H1 (cell line): ENCODE measurements around the gene CES4A. TPM values are rescaled to one million over a fixed set of nuclear protein-coding genes. Genes with fewer than 3 reads are reported as not detected.

Experiments used
- CTCF ChIA-PET: fragments of 300-600 bp; sonication (Branson Sonifier 250); formaldehyde crosslinking; loops from one replicate; lab custom pipeline; 2021; ENCODE audit not compliant: partially characterized antibody; lab: Charles Lee
- POLR2A ChIA-PET: fragments of 300-600 bp; sonication (Branson Sonifier 250); formaldehyde crosslinking; loops from one replicate; lab custom pipeline; 2021; ENCODE audit warnings: inconsistent platforms; ENCODE audit not compliant: partially characterized antibody; lab: Charles Lee
- DNase-seq, 2 experiments: peaks; one replicate each; pipeline versions ENCODE4 v3.0.0 to v3.0.0-alpha.2; 2010 to 2022; ENCODE audit warnings: low spot score in 2 of 2, low read depth in 1 of 2, mixed read lengths in 1 of 2
- FAIRE-seq: peaks from 2 replicates; lab custom pipeline; 2011; peaks lifted over from hg19 to GRCh38; lab: Jason Lieb, UNC
- H2AFZ ChIP-seq: 2 replicates; pipeline ENCODE4 v1.8.1; 2012; ENCODE audit warnings: low read length, inconsistent platforms
- H2AK5ac ChIP-seq: 2 replicates; pipeline ENCODE4 v1.6.1; 2013; ENCODE audit warnings: low read depth, low read length
- H2BK120ac ChIP-seq: replicated peaks from 2 replicates; pipeline ENCODE3; 2013; ENCODE audit warnings: low read depth, low read length, inconsistent platforms
- H2BK12ac ChIP-seq: 2 replicates; pipeline ENCODE4 v1.6.1; 2013; ENCODE audit warnings: low read depth, low read length
- H2BK15ac ChIP-seq: 2 replicates; pipeline ENCODE4 v1.6.1; 2013; ENCODE audit warnings: low read length
- H2BK20ac ChIP-seq: 2 replicates; pipeline ENCODE4 v1.6.1; 2013; ENCODE audit warnings: low read length
- H2BK5ac ChIP-seq: 2 replicates; pipeline ENCODE4 v1.6.1; 2013; ENCODE audit warnings: low read depth, low read length
- H3K14ac ChIP-seq: 2 replicates; pipeline ENCODE4 v1.6.1; 2013; ENCODE audit warnings: inconsistent platforms; ENCODE audit not compliant: insufficient read length
- H3K18ac ChIP-seq: 2 replicates; pipeline ENCODE4 v1.6.1; 2013; ENCODE audit warnings: low read length; ENCODE audit errors: extremely low read depth
- H3K23ac ChIP-seq: 2 replicates; pipeline ENCODE4 v1.6.1; 2013; ENCODE audit warnings: inconsistent platforms; ENCODE audit not compliant: insufficient read length
- H3K23me2 ChIP-seq: 2 replicates; pipeline ENCODE4 v1.6.1; 2013; ENCODE audit warnings: low read depth, low read length
- H3K27ac ChIP-seq: 2 replicates; pipeline ENCODE4 v1.6.1; 2011; ENCODE audit warnings: low read depth, low read length, inconsistent platforms
- H3K27me3 ChIP-seq, 4 experiments: replicated peaks in 1 of 4; 1 replicate in 1 of 4; 2 replicates in 3 of 4; pipeline versions ENCODE4 v1.6.1 to v1.8.1; 2011 to 2013; ENCODE audit warnings: low read length in 3 of 4, mild to moderate bottlenecking in 3 of 4, inconsistent platforms in 2 of 4, mixed read lengths in 2 of 4, moderate library complexity in 1 of 4; ENCODE audit not compliant: control insufficient read depth in 3 of 4, insufficient read depth in 3 of 4; ENCODE audit errors: extremely low read depth in 1 of 4
- H3K36me3 ChIP-seq, 4 experiments: 2 replicates each; pipeline versions ENCODE4 v1.6.1 to v1.8.1; 2011 to 2013; ENCODE audit warnings: mild to moderate bottlenecking in 4 of 4, low read length in 3 of 4, moderate library complexity in 2 of 4, control low read depth in 1 of 4, inconsistent platforms in 1 of 4; ENCODE audit not compliant: insufficient read depth in 4 of 4, control insufficient read depth in 2 of 4
- H3K4ac ChIP-seq: replicated peaks from 2 replicates; pipeline ENCODE3; 2013; ENCODE audit warnings: low read length, low read depth, mixed read lengths, inconsistent platforms; ENCODE audit not compliant: insufficient read length
- H3K4me1 ChIP-seq, 4 experiments: replicated peaks in 1 of 4; 1 replicate in 1 of 4; 2 replicates in 3 of 4; pipeline versions ENCODE4 v1.6.1 to v1.8.1; 2011 to 2013; ENCODE audit warnings: low read length in 3 of 4, inconsistent platforms in 2 of 4, mixed read lengths in 1 of 4; ENCODE audit not compliant: insufficient read depth in 4 of 4, control insufficient read depth in 3 of 4
- H3K4me2 ChIP-seq, 2 experiments: 2 replicates each; pipeline versions ENCODE4 v1.6.1 to v1.8.1; 2011 to 2013; ENCODE audit warnings: low read depth in 2 of 2, low read length in 2 of 2, control low read depth in 1 of 2, inconsistent platforms in 1 of 2, mild to moderate bottlenecking in 1 of 2; ENCODE audit not compliant: insufficient read depth in 1 of 2
- H3K4me3 ChIP-seq, 4 experiments: fragments of 200-600, 300-600 bp in 1 of 4; sonication (generic), shearing (Covaris generic), sonication (Bioruptor Twin) in 1 of 4; 2 replicates each; pipeline versions ENCODE4 v1.5.1 to v1.8.1; 2011 to 2016; ENCODE audit warnings: low read length in 4 of 4, low read depth in 3 of 4, control low read depth in 2 of 4, inconsistent platforms in 2 of 4, mild to moderate bottlenecking in 2 of 4, mixed read lengths in 1 of 4, moderate library complexity in 1 of 4; ENCODE audit not compliant: insufficient read depth in 2 of 4; ENCODE audit errors: extremely low read depth in 1 of 4
- H3K56ac ChIP-seq: replicated peaks from 2 replicates; pipeline ENCODE3; 2013; ENCODE audit warnings: low read depth, mild to moderate bottlenecking, mixed read lengths, low read length, inconsistent platforms; ENCODE audit not compliant: insufficient read length
- H3K79me1 ChIP-seq: 2 replicates; pipeline ENCODE4 v1.6.1; 2013; ENCODE audit warnings: low read depth, low read length, control low read depth
- H3K79me2 ChIP-seq, 2 experiments: 2 replicates each; pipeline versions ENCODE4 v1.6.1 to v1.8.1; 2012 to 2013; ENCODE audit warnings: low read length in 2 of 2, mild to moderate bottlenecking in 2 of 2, inconsistent platforms in 1 of 2; ENCODE audit not compliant: insufficient read depth in 2 of 2, control insufficient read depth in 1 of 2
- H3K9ac ChIP-seq, 4 experiments: replicated peaks in 1 of 4; 1 replicate in 1 of 4; 2 replicates in 3 of 4; pipeline versions ENCODE4 v1.6.1 to v1.8.1; 2011 to 2013; ENCODE audit warnings: low read depth in 3 of 4, low read length in 3 of 4, control low read depth in 2 of 4, mild to moderate bottlenecking in 2 of 4, moderate library complexity in 2 of 4, inconsistent platforms in 1 of 4; ENCODE audit errors: extremely low read depth in 1 of 4
- H3K9me3 ChIP-seq, 2 experiments: 2 replicates each; pipeline versions ENCODE4 v1.6.1 to v1.8.1; 2012 to 2013; ENCODE audit warnings: mild to moderate bottlenecking in 2 of 2, moderate library complexity in 2 of 2, control low read depth in 1 of 2, inconsistent platforms in 1 of 2, low read depth in 1 of 2, low read length in 1 of 2, mixed read lengths in 1 of 2; ENCODE audit not compliant: insufficient read depth in 2 of 2
- H4K20me1 ChIP-seq, 2 experiments: replicated peaks in 1 of 2; 2 replicates each; pipeline versions ENCODE3 to v1.8.1; 2011 to 2013; ENCODE audit warnings: inconsistent platforms in 2 of 2, low read length in 2 of 2, mild to moderate bottlenecking in 1 of 2; ENCODE audit not compliant: insufficient read depth in 2 of 2, control insufficient read depth in 1 of 2
- H4K5ac ChIP-seq: 2 replicates; pipeline ENCODE4 v1.6.1; 2013; ENCODE audit warnings: low read length, low read depth, mixed read lengths, inconsistent platforms; ENCODE audit not compliant: insufficient read length
- H4K8ac ChIP-seq: 2 replicates; pipeline ENCODE4 v1.8.0; 2013; ENCODE audit warnings: mild to moderate bottlenecking, moderate library complexity, low read length, inconsistent platforms; ENCODE audit not compliant: insufficient read depth; ENCODE audit errors: extremely low read depth
- H4K91ac ChIP-seq: replicated peaks from 2 replicates; pipeline ENCODE3; 2013; ENCODE audit warnings: low read length, mixed read lengths, inconsistent platforms; ENCODE audit not compliant: insufficient read length
- CTCF ChIP-seq, 3 experiments: IDR thresholded peaks; 1 replicate in 2 of 3; 2 replicates in 1 of 3; pipeline versions ENCODE4 v1.5.1 to v1.6.1; 2011; ENCODE audit warnings: low read length in 3 of 3, mild to moderate bottlenecking in 3 of 3, inconsistent platforms in 2 of 3, low read depth in 1 of 3, moderate library complexity in 1 of 3; ENCODE audit not compliant: insufficient read depth in 1 of 3; ENCODE audit errors: control extremely low read depth in 1 of 3
- EP300 ChIP-seq, 2 experiments: IDR thresholded peaks; 1 replicate in 1 of 2; 2 replicates in 1 of 2; pipeline ENCODE4 v1.6.1; 2011 to 2012; ENCODE audit warnings: low read depth in 2 of 2, low read length in 2 of 2, mild to moderate bottlenecking in 2 of 2, borderline replicate concordance in 1 of 2, inconsistent platforms in 1 of 2, moderate library complexity in 1 of 2
- NRF1 ChIP-seq: IDR thresholded peaks from 2 replicates; pipeline ENCODE4 v1.6.1; 2011; ENCODE audit warnings: mild to moderate bottlenecking, low read depth, low read length, improper control_type of control experiment
- POLR2AphosphoS5 ChIP-seq: IDR thresholded peaks from 2 replicates; pipeline ENCODE4 v1.6.1; 2011; ENCODE audit warnings: low read depth, low read length
- RFX5 ChIP-seq: IDR thresholded peaks from 2 replicates; pipeline ENCODE4 v1.6.1; 2011; ENCODE audit warnings: low read depth, low read length, improper control_type of control experiment, borderline replicate concordance
- SP4 ChIP-seq: IDR thresholded peaks from 2 replicates; pipeline ENCODE4 v1.6.1; 2012; ENCODE audit warnings: low read length, inconsistent platforms
- SUZ12 ChIP-seq: fragments of 200-600 bp; sonication (generic); IDR thresholded peaks from 2 replicates; pipeline ENCODE4 v1.6.1; 2012; ENCODE audit warnings: mild to moderate bottlenecking, inconsistent platforms, low read length, moderate library complexity, mixed read lengths
- TEAD4 ChIP-seq: IDR thresholded peaks from 2 replicates; pipeline ENCODE4 v1.6.1; 2012; ENCODE audit warnings: low read depth, low read length, inconsistent platforms, mixed read lengths
- WGBS, 2 experiments: shearing (Covaris generic) in 1 of 2; methylation state at CpG; one replicate each; pipeline versions ENCODE4 v1.1.6 to v1.1.7; 2013 to 2015; ENCODE audit warnings: low lambda C conversion rate in 2 of 2, mixed read lengths in 2 of 2, inconsistent platforms in 1 of 2, low coverage in 1 of 2, missing lambda C conversion rate in 1 of 2; ENCODE audit not compliant: insufficient replicate concordance in 2 of 2, insufficient coverage in 1 of 2, insufficient read length in 1 of 2; ENCODE audit errors: extremely low coverage in 1 of 2, missing lambda C conversion rate in 1 of 2; 5-methylcytosine and 5-hydroxymethylcytosine counted together
- polyA plus RNA-seq, 7 experiments: library from polyadenylated mRNA; depleted of rRNA in 3 of 7; stranded (reverse) in 5 of 7; unstranded in 2 of 7; fragments of >200 nt in 5 of 7; fragments of 200-250 nt in 2 of 7; gene quantifications; 1 replicate in 5 of 7; 2 replicates in 1 of 7; 4 replicates in 1 of 7; pipeline versions ENCODE4 v1.2.1 to v1.2.3, GENCODE V29; 2011 to 2013; ENCODE audit warnings: missing spikeins in 2 of 7, mixed read lengths in 2 of 7
- total RNA-seq: library from RNA; stranded (reverse); fragmentation: NEBNext Ultra II Directional; extraction: Animal tissue kit (Norgen Biotek cat#: 25700); gene quantifications from 2 replicates; pipeline ENCODE4 v1.2.1, GENCODE V29; 2021

The CES4A gene
- total and polyA plus RNA-seq, 2 of the 8 experiments (the other 6 are each of a cell fraction or from before 2014, with no cell fraction given): 0.93 to 1.5 TPM

DNA sequence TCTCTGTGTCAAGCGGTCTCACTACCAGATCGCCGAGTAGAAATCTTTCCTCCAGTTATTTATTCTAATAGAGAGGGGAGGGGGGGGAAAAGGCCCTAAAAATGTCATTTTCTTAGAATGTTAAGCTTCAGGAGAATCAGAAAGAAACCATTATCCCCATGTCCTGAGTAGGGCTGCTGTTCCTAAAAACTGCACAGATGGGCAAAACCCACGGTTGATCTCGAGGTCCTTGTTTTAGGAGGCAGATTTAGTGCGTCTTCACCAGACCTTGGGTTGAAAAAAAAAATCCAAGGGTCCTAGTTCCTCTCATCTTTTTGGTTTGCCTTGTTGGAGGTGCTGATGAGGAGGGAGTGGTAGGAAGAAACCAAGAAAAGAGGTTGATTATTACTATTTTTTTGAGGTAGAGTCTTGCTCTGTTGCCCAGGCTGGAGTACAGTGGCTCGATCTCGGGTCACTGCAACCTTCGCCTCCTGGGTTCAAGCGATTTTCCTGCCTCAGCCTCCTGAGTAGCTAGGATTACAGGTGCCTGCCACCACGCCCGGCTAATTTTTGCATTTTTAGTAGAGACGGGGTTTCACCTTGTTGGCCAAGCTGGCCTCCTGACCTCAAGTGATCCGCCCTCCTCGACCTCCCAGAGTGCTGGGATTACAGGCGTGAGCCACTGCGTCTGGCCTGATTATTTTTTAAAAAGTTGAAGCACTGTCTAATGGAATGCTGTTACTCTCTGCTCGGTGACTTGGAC is 42.0 kb downstream of the CES4A start:
- H3K79me1 ChIP-seq: no peaks in the 10 kb centered on the region; the same call in 1 of the 2 replicates
- no peak overlapping the region for H4K8ac ChIP-seq
- H3K14ac ChIP-seq: no peak overlapping the region
- H2BK5ac ChIP-seq: no peak overlapping the region
- H2AFZ ChIP-seq: no peak overlapping the region
- no peak overlapping the region for H3K18ac ChIP-seq
- DNase-seq: peak in 1 of 2 experiments; percentile 19
- 75% methylated on average over 18 of the region's 18 CpGs; no CpG with 5 or more reads in 1 of the 2 experiments for WGBS, 2 experiments
- H3K79me2 ChIP-seq: peaks cover 0 to 39% of the 10 kb centered on the region in 2 experiments; a peak in 2 of 4 replicates
- H3K4ac ChIP-seq: no peak overlapping the region
- H4K5ac ChIP-seq: no peak overlapping the region
- H4K91ac ChIP-seq: no peak overlapping the region
- peak overlapping the region; percentile 54 to 88 (median 84) for H3K4me3 ChIP-seq
- no peak overlapping the region for H3K56ac ChIP-seq
- FAIRE-seq: no peak
- peak overlapping the region; percentile 80 to 95 for H3K4me2 ChIP-seq
- H2BK120ac ChIP-seq: no peak overlapping the region
- H2AK5ac ChIP-seq: no peak overlapping the region
- H4K20me1 ChIP-seq: peaks cover 0 to 3% of the 10 kb centered on the region in 2 experiments
- H3K23ac ChIP-seq: no peak overlapping the region
- H3K9me3 ChIP-seq: no peaks in the 10 kb centered on the region; a peak in 1 of 4 replicates
- no peak overlapping the region for H2BK15ac ChIP-seq
- H3K23me2 ChIP-seq: peaks cover 5% of the 10 kb centered on the region; the same call in 1 of the 2 replicates
- ChIA-PET CTCF (interaction anchor here (0.5 to 3.8 kb wide), 12 partner anchors 10 to 193 kb away, joined by 3 to 20 read pairs (median 3); partner anchors contain the start of genes FBXL8 and TRADD), POLR2A (interaction anchor here (0.6 to 1.8 kb wide), 9 partner anchors 10 to 121 kb away, joined by 3 to 6 read pairs (median 4); no protein-coding TSS in a partner anchor)
- H3K9ac ChIP-seq: peak overlapping the region in 3 of 4 experiments; percentile 62 to 76 (median 65); a peak in 5 of 7 replicates
- H3K27ac ChIP-seq: no peak overlapping the region
- no peak overlapping the region for H2BK20ac ChIP-seq
- H3K4me1 ChIP-seq: peaks cover 0 to 4% (median 1%) of the 10 kb centered on the region in 4 experiments; a peak in 1 of 7 replicates
- H2BK12ac ChIP-seq: no peak overlapping the region
- H3K27me3 ChIP-seq: peaks cover 0 to 7% (median 3%) of the 10 kb centered on the region in 4 experiments; a peak in 2 of 7 replicates
- H3K36me3 ChIP-seq: no peaks in the 10 kb centered on the region
- no peak for TF ChIP-seq SUZ12
- no peak for TF ChIP-seq NRF1
- TF ChIP-seq EP300 (IDR thresholded peaks at IDR 0.05; ENCODE audit: borderline replicate concordance in 1 of 2, low read depth in 2 of 2, low read length in 2 of 2): no peak
- no peak for TF ChIP-seq SP4
- no peak for TF ChIP-seq POLR2AphosphoS5
- no peak for TF ChIP-seq CTCF (IDR thresholded peaks at IDR 0.05; ENCODE audit: control extremely low read depth in 1 of 3, insufficient read depth in 1 of 3, low read depth in 1 of 3, low read length in 3 of 3)
- no peak for TF ChIP-seq TEAD4
- TF ChIP-seq RFX5: no peak
